Fibroblast of skin of left quadriceps (primary cell): ENCODE measurements around the gene SBNO1.
A peak's percentile ranks its signal among the peaks of the same experiment; 100 is the strongest.
"Not testable (repeated sequence)": the region's sequence is repeated elsewhere in the genome, so short reads cannot be mapped to it uniquely, and the experiment has no call there.

Source experiments
- DNase-seq, 2 experiments: peaks; one replicate each; pipeline ENCODE4 v3.0.0-alpha.2; 2013; ENCODE audit warnings: low read depth in 2 of 2

Gene SBNO1

DNA sequence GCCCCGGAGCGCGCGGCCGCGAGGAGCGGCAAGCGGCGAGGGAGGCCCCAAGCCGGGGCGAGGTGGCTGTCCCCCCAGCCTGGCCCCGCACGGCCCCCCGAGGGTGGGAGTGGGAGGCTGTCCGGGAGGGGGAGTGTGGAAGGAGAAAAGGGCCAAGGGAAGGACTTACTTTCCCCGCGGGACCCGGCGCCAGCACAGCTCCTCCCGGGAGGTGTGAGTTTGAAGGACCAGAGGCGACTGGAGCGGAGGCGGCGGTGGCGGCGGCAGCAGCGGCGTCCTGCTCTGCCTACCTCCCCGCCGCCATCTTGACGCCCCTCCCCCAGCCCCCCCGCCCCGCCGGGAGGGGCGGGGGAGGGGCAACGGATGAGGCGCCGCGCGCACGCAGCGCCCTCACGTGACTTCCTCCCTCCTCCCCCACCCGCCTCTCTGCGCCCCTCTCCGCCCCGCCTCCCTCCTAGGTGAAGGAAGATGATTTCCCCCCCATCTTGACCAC, at the start of gene SBNO1:
SBNO1 (minus strand) TSS at position 316 of the 493 bp plus-strand sequence. CDS start 14,406 bp downstream, outside the sequence.
- peak; percentile 80 for DNase-seq

DNA sequence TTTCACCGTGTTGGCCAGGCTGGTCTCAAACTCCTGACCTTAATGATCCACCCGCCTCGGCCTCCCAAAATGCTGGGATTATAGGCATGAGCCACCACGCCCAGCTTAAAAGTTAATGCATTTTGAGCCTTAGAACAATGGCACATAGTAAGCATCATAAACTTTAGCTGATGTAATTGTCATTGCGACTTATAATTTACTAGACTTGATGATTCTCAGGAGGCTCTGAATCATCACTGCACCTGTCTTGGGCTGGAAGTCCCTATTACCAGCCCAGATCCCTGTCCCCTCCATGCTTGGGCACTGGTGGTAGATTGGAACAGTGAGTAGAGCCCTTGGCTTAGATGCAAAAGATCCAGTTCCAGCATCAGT, 45.4 kb upstream of the SBNO1 start:
- no peak for DNase-seq

DNA sequence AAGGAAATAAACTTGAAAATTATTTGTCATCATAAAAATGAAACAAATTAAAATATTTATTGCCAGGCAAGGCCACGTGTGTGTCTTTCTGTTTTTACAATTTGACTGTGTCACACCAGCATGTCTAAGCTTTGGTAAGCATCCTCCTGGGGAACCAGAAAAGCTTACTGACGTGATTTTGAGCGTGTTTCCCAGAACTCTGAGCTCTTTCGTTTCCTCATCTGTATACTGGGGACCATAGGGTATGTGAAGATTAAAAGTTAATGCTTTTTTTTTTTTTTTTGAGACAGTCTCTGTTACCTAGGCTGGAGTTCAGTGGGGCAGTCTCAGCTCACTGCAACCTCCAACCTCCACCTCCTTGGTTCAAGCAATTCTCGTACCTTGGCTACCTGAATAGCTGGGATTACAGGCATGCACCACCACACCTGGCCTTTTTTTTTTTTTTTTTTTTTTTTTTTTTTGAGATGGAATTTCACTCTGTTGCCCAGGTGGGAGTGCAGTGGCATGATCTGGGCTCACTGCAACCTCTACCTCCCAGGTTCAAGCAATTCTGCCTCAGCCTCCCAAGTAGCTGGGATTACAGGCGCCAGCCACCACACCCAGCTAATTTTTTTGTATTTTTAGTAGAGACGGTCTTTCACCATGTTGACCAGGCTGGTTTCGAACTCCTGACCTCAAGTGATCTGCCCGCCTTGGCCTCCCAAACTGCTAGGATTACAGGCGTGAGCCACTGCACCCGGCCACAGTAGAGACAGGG, 44.8 kb upstream of the SBNO1 start:
- DNase-seq = not testable (repeated sequence)

DNA sequence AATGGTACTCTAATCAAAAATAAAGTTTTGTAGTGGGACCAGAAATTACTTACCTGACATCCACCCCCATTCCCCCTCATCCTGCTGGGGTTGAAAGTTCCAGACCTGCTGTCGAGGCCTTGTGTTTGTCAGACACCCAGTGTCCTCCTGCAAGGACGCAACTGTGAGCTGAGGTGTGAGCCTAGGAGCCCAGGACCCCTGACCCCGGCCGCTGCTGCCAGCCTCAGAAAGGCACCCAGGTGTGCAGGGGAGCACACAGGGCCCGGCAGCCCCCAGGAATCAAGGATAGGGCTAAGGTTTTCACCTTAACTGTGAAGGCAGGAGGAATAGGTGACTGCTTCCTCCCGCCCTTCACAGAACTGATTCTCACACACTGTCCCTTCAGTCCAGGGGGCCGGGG, 44.0 kb upstream of the SBNO1 start:
- not testable (repeated sequence) for DNase-seq

DNA sequence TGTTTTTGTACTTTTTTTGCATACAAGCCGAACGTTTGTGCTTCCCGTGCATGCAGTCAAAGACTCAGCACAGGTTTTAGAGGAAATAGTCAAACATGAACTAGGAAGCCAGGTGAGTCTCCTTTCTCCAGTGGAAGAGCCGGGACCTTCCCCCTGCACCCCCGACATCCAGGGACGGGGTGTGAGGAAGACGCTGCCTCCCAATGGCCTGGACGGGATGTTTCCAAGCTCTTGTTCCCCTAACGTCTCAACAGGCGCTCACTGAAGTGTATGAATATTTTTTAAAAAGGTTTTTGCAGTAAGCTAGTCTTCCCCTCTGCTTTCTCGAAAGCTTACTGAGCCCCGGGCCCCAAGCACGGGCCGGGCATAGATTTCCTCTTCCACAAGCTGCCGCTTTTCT, 43.3 kb upstream of the SBNO1 start:
- DNase-seq = not testable (repeated sequence)

DNA sequence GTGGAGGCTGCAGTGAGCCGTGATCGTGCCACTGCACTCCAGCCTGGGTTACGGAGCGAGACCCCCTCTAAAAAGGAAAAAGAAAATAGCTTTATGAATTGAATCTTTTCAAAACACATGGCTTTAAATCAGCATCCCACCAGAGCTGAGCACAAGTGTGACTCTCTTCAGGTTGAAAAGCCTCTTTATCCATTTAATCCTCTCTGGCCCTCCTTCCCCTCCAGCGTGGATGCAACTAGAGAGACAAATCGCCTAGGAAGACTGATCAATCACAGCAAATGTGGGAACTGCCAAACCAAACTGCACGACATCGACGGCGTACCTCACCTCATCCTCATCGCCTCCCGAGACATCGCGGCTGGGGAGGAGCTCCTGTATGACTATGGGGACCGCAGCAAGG, 42.6 kb upstream of the SBNO1 start:
- not testable (repeated sequence) for DNase-seq

DNA sequence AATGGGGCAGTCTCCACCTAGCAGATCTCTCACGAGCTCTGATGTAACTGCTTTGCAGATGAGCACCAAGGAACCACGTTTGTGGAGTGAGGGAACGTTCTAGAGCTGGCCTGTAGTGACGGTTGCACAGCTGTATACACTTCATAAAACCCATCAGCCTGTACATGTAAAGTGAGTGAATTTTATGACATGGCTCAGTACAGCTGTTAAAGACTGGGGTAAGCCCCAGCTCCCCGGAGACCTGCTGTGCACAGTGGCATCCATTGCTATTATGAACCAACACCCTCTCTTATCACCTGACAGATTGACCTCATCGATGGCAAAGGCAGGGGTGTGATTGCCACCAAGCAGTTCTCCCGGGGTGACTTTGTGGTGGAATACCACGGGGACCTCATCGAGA, 39.9 kb upstream of the SBNO1 start:
- no peak for DNase-seq

DNA sequence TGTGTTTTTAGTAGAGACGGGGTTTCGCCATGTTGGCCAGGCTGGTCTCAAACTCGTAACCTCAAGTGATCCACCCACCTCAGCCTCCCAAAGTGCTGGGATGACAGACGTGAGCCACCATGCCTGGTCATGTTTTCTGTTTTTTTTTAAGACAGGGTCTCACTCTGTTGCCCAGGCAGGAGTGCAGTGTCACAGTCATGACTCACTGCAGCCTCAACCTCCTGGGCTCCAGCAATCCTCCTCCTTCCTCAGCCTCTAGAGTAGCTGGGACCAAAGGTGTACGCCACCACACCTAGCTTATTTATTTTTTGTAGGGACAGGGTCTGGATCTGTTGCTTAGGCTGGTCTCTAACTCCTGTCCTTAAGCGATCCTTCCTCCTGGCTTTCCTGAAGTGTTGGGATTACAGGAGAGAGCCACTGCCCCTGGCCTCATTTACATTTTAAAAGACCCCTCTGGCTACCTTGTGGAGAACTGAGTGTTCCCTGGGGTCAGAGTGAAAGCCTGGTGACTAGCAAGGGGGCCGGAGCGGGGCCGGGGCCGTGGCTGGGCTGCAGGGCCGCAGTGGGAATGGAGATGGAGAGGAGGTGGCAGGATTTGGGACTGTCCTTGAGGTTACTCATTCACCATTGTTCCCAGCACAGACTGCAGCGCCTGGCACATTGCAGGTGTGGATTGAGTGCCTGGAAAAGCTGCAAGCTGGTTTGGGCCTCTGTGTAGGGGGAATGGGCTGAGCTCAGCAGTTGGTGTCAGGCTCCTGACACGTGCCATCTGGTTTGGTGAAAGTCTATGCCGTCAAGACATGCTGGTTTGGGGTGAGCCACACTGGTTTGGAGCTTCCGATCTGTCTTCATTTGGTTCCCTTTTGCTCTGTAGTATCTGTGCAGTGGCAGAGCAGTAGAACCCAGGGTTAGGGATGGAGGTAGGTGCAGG, 37.4 kb upstream of the SBNO1 start:
- DNase-seq = no peak

DNA sequence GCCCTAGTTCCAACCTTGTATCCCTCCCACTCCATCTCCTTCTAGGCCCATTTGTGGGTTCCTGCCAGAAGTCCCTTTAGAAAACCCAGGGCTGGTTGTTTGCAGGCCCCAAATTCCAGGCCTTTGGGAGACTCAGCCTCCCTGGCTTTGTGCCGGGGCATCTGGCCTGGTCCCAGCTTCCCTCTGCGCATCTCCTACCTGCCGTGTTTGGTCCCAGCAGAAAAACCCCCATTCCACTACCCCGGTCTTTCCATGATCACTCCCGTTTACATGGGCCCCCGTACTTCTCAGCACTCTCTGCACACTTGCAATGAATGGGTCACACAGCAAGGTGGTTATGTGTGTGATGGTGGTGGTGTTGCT, 34.6 kb upstream of the SBNO1 start:
- no peak for DNase-seq

DNA sequence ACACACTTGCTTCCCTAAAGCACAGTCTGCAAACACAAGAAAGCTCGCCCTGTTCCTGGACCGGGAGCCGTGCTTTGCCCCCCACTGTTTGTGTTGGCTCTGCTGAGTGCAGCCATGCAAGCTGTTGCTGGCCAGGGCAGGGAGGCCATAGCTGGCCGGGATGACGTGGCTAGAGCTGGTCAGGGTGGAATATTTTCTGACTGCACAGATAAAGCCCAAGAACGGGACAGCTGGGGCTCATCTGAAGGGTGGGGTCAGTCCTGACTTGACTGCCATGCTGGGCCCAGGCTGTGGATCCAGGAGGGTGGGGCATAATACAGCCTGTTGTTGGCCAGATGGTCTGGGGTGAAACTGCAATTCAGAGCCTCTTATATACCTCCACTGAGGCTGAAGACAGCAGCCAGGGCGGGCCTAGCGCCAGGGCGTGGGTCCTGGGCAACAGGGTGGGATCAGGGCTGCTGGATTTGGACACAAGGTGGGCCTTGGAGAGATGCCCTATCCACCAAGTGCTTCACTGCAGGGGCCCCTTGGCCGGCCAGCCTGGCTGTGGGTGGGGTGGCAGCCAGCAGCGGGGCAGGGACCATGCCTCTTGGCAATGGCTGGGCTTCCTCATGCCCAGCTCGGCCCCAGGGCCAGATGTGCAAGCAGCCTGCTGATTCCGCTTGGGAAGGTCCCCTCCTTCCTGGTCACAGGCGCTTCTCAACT, 34.1 kb upstream of the SBNO1 start:
- no peak for DNase-seq

DNA sequence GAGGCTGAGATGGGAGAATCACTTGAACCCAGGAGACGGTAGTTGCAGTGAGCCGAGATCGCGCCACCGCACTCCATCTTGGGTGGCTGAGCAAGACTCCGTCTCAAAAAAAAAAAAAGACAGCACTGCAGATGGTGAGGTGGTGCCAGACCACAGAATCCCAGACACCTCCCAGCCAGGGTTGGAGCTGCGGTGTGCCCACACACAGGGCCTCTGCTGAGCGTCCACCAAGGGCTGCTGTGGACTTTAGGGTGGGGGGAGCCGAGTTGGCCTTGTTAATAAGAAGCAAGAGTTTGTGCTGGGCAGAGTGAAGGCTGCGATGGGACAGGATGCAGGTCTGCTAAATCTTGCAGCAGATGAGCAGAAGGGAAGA, 33.5 kb upstream of the SBNO1 start:
- no peak for DNase-seq

DNA sequence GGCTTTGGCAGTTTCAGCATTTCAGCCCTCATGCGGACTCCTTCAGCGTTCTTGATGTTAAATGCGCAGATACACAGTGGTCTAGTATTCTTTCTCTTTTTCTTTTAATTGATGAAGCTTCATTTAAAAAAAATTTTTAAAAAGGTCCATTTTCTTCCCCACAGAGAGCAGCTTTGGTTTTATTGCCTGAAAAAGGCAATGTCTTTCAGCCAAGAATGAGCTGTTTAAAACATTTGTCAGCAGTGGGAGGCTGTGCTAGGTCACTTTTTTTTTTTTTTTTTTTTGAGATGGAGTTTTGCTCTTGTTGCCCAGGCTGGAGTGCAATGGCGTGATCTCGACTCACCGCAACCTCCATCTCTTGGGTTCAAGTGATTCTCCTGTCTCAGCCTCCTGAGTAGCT, 32.8 kb upstream of the SBNO1 start:
- no peak for DNase-seq

DNA sequence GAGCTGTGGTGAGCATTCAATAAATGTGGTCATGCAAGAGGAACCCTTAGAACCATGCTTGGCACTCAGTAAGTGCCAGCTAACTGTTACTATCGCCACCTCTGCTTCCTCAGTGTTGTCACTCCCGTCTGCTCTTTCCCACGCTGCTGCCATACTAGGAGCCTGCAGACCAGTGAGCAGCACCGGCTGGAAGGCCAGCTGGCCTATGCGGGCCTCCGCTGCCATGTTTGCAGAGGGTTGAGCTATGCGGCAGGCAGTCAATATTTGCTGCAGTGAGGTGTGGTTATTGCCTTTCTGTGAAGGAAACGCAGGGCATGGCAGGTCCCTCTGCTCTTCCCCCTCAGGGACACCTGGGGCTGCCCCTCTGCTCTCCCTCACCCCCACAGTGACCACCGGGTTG, 32.3 kb upstream of the SBNO1 start:
- DNase-seq = no peak

DNA sequence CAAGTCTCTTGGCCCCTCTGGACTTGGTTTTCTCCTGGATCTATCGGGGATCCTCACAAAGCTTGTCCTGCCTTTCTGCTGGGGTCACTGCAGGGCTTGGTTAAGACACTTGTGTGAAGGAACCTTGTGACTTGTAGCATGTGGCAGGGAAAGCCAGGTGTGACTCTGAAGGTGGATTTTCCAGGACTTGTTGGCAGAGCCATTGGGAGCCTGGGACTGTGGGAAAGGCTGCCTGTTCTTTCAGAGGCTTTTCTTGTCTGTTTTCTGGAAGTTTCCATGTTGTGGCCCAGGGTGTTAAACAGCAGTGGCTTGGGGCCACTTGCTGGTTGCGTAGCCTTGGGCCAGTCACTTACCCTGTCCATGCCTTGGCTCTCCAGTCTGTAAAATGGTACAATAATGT, 31.9 kb upstream of the SBNO1 start:
- DNase-seq = no peak

DNA sequence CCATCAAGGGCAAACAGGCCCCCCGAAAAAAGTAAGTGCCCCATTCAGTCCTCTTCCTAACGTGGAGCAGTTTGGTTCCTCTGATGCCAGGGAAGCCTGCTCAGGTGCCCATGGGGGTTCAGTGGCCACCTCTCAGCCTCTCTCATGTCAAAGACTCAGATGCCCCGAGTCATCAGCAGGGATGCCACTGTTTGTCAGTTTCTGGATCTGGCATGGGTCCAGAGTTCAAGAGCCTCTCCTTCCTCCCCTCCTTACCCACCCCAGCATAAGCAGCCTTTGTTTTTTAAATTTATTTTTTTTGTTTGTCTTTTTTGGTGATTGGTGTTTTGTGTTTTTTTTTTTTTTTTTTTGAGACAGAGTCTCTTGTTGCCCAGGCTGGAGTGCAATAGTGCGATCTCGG, 30.6 kb upstream of the SBNO1 start:
- no peak for DNase-seq

DNA sequence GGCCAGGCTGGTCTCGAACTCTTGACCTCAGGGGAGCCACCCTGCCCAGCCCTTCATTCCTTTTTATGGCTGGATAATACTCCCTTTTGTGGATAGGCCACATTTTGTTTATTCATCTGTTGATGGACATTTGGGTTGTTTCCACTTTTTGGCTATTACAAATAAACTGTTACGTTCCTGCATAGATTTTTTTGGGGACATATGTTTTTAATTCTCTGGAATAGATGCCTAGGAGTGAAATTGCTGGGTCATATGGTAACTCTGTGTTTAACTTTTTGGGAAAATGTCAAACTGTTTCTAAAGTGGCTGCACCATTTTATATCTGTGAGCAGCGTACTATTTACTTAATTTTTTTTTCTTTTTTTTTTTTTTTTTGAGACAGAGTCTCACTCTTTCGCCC, 29.1 kb upstream of the SBNO1 start:
- DNase-seq = peak in 1 of 2 experiments; percentile 24

DNA sequence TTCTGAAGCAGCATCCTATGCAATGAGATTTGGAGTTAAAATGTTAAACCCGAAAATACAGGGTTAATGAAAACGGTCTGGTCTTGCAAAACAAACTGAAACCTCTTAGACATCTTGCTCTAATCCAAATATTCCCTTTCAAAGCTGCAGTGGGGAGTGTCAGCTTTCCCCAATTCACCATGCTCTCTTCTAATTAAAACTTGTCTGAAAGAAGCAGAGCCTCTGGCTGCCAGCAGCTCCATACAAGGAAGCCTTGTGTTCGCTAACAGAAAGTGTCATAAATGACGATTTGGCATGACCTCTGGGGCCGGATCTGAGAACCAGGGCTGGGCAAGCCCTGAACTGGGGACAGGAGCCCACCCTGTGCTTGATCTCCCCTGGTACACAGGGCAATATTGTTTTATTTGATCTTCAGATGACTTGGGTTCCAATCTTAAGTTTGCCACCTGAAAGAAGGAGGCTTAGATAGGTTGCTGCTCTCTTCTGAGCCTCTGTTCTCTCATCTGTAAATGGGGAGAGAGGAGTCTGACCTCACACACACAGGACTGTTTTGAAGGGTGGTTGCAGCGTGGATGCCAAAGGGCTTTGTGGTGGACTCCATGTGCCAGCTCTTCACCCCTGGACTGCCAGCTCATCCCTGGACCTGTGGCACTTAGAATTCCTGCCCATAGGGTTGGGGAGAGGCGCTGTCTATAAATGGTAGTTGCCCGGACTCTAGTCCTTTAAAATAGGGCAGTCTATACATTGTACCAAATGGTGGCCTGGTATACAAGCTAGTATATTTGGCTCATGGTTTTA, 27.1 kb upstream of the SBNO1 start:
- DNase-seq = no peak

DNA sequence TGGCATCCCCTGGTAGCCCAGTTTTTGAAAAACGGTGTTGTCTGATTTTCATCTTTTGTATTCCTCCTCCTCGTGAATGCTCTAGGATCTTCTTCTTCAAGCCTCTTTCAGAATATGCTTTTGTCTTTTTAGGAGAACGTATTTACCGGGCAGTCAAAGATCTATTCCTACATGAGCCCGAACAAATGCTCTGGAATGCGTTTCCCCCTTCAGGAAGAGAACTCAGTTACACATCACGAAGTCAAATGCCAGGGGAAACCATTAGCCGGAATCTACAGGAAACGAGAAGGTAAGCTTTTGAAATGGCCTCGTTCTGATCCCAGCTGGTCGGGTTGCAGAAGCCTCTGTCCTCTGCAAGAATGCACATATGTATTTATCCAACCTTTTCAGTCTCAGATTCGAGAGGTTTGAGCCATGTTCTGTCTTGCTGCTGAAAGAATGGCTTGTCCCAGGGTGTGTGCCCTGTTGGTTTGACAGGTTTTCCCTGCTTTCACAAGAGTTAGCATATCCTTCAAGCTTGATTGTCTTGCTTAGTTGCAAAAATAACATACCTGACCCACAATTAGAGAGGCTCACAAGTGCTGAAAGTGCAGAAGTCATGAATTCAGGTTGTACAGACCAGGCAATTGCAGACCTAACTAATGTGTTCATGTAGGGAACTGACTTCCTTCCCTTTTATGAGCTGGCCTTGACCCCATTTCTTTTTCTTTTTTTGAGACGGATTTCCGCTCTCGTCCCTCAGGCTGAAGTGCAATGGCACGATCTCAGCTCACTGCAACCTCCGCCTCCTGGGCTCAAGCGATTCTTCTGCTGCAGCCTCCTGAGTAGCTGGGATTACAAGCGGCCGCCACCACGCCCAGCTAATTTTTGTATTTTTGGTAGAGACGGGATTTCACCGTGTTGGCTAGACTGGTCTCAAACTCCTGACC, 26.1 kb upstream of the SBNO1 start:
- no peak for DNase-seq

DNA sequence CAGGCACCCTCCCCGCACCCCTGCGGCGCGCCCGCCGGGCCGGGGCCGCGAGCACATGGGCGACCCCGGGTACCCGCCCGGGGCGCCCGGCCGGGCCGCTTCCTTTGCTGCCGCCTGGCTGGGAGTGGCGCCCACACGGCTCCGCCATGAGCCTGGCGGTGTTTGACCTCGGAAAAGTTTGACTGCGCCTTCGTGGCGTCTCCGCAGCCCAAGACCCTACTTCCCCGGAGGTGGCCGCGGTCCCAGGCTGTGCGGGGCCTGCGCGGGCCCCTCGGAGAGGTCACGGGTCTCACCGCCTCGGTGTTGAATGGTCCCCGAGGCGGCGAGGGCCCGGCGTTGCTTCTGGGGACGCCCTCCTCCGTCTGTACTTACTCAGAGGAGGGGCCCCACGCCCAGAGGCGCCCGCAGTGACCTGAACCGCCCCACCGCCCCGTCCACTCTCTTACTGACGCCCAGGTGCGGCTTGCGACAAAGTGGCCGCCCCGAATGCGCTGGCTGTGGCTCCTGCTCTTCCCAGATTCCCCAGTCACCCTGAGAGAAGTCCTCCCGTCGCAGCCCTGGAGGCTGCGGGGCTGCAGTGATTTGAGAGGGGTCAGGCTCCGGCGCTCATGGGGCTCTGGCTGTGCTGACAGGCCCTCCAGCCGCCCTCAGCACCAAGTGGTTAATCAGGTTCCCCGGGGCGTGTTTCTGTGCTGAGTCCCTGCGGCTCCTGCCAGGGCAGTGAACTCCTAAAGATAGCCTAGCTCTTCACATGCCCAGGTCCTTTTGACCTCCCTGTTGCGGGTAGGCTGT, 25.1 kb upstream of the SBNO1 start:
- DNase-seq = no peak
